Astrocyte (in vitro differentiated cells and primary cell): Measurements from ENCODE around the gene NCOA4. TPM values are rescaled to one million over a fixed set of nuclear protein-coding genes. Genes with fewer than 3 reads are reported as not detected.

Experiments
- DNase-seq: peaks from one replicate; pipeline ENCODE4 v3.0.0-alpha.2; 2010; ENCODE audit warnings: low read depth
- FAIRE-seq: peaks from 2 replicates; lab custom pipeline; 2011; peaks lifted over from hg19 to GRCh38; lab: Jason Lieb, UNC
- H2AFZ ChIP-seq: 2 replicates; pipeline ENCODE4 v1.6.0; 2012; ENCODE audit warnings: low read depth, low read length, inconsistent platforms
- H3K27ac ChIP-seq: 2 replicates; pipeline ENCODE4 v1.5.1; 2011; ENCODE audit warnings: low read depth, low read length, inconsistent platforms
- H3K27me3 ChIP-seq: 2 replicates; pipeline ENCODE4 v1.6.0; 2011; ENCODE audit warnings: low read length, inconsistent platforms; ENCODE audit not compliant: insufficient read depth
- H3K36me3 ChIP-seq: 2 replicates; pipeline ENCODE4 v1.5.1; 2011; ENCODE audit warnings: low read length, inconsistent platforms; ENCODE audit not compliant: insufficient read depth
- H3K4me1 ChIP-seq: 2 replicates; pipeline ENCODE4 v1.5.1; 2011; ENCODE audit warnings: low read length, inconsistent platforms; ENCODE audit not compliant: insufficient read depth
- H3K4me2 ChIP-seq: 2 replicates; pipeline ENCODE4 v1.6.0; 2012; ENCODE audit warnings: low read length, inconsistent platforms
- H3K4me3 ChIP-seq: 2 replicates; pipeline ENCODE4 v1.5.1; 2011; ENCODE audit warnings: low read depth, mild to moderate bottlenecking, low read length, inconsistent platforms; ENCODE audit not compliant: insufficient read depth
- H3K79me2 ChIP-seq: 2 replicates; pipeline ENCODE4 v1.6.0; 2012; ENCODE audit warnings: mild to moderate bottlenecking, low read length, inconsistent platforms; ENCODE audit not compliant: insufficient read depth
- H3K9ac ChIP-seq: 2 replicates; pipeline ENCODE4 v1.6.0; 2012; ENCODE audit warnings: mild to moderate bottlenecking, low read length, inconsistent platforms
- H3K9me3 ChIP-seq: 2 replicates; pipeline ENCODE4 v1.5.1; 2012; ENCODE audit warnings: low read depth, mild to moderate bottlenecking, low read length, inconsistent platforms; ENCODE audit not compliant: insufficient read depth
- H4K20me1 ChIP-seq: 2 replicates; pipeline ENCODE4 v1.6.0; 2012; ENCODE audit warnings: low read length, inconsistent platforms; ENCODE audit not compliant: insufficient read depth
- H3K27ac Mint-ChIP-seq: one replicate; pipeline ENCODE4 v1.8.0; 2021; ENCODE audit warnings: mild to moderate bottlenecking, mixed read lengths; ENCODE audit not compliant: unreplicated experiment
- H3K27me3 Mint-ChIP-seq: one replicate; pipeline ENCODE4 v1.8.0; 2021; ENCODE audit warnings: low read depth, mixed read lengths; ENCODE audit not compliant: unreplicated experiment
- H3K36me3 Mint-ChIP-seq: one replicate; pipeline ENCODE4 v1.8.0; 2021; ENCODE audit warnings: low read depth, mixed read lengths; ENCODE audit not compliant: unreplicated experiment
- H3K4me1 Mint-ChIP-seq: one replicate; pipeline ENCODE4 v1.8.0; 2021; ENCODE audit warnings: low read depth, mixed read lengths; ENCODE audit not compliant: unreplicated experiment
- H3K4me3 Mint-ChIP-seq: one replicate; pipeline ENCODE4 v1.8.0; 2021; ENCODE audit warnings: mild to moderate bottlenecking, moderate library complexity, mixed read lengths; ENCODE audit not compliant: unreplicated experiment
- H3K9me3 Mint-ChIP-seq: one replicate; pipeline ENCODE4 v1.8.0; 2021; ENCODE audit warnings: mild to moderate bottlenecking, mixed read lengths; ENCODE audit not compliant: unreplicated experiment
- EZH2 ChIP-seq: IDR thresholded peaks from 2 replicates; pipeline ENCODE4 v1.6.1; 2012; ENCODE audit warnings: mild to moderate bottlenecking, low read length, inconsistent platforms; ENCODE audit not compliant: insufficient read depth
- total RNA-seq: library from RNA; stranded (reverse); gene quantifications from 2 replicates; pipeline ENCODE4 v1.2.1, GENCODE V29; 2021
- TF ChIP-seq, protein P1 (sequence below): IDR thresholded peaks from 2 replicates; pipeline ENCODE4 v1.5.1; 2011; ENCODE audit warnings: low read depth, mild to moderate bottlenecking, inconsistent platforms, low read length, moderate library complexity; ENCODE audit not compliant: insufficient read depth

NCOA4 gene
- total RNA-seq, 1 donor from 2014 or later = 120 TPM

- H3K27ac Mint-ChIP-seq = no peak overlapping the region
- TF ChIP-seq, protein P1, sequence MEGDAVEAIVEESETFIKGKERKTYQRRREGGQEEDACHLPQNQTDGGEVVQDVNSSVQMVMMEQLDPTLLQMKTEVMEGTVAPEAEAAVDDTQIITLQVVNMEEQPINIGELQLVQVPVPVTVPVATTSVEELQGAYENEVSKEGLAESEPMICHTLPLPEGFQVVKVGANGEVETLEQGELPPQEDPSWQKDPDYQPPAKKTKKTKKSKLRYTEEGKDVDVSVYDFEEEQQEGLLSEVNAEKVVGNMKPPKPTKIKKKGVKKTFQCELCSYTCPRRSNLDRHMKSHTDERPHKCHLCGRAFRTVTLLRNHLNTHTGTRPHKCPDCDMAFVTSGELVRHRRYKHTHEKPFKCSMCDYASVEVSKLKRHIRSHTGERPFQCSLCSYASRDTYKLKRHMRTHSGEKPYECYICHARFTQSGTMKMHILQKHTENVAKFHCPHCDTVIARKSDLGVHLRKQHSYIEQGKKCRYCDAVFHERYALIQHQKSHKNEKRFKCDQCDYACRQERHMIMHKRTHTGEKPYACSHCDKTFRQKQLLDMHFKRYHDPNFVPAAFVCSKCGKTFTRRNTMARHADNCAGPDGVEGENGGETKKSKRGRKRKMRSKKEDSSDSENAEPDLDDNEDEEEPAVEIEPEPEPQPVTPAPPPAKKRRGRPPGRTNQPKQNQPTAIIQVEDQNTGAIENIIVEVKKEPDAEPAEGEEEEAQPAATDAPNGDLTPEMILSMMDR = no peak
- TF ChIP-seq EZH2 = no peak
Measured at GRCh38 chr10:46037107-46037825, 6.8 kb upstream of the NCOA4 start.

GRCh38 chr10:46035923-46036849 lies 5.8 kb upstream of the NCOA4 start:
- H3K4me1 ChIP-seq = peaks cover 3% of the 10 kb centered on the region

More at GRCh38 chr10:46037107-46037825, 6.8 kb upstream of the NCOA4 start:
- Histone ChIP-seq H3K4me3 (no peak overlapping the region), H3K9me3 (no peaks in the 10 kb centered on the region), H3K27me3 (peaks cover 2% of the 10 kb centered on the region), H3K79me2 (no peaks in the 10 kb centered on the region), H3K27ac (no peak overlapping the region), H2AFZ (no peak overlapping the region), H3K4me1 (peaks cover 3% of the 10 kb centered on the region), H3K9ac (no peak overlapping the region), H4K20me1 (no peaks in the 10 kb centered on the region), H3K36me3 (no peaks in the 10 kb centered on the region), H3K4me2 (no peak overlapping the region)
- H3K9me3 Mint-ChIP-seq = no peaks in the 10 kb centered on the region
- FAIRE-seq = no peak
- no peak overlapping the region for H3K4me3 Mint-ChIP-seq
- peaks cover 3% of the 10 kb centered on the region for H3K27me3 Mint-ChIP-seq
- H3K36me3 Mint-ChIP-seq = no peaks in the 10 kb centered on the region
- H3K4me1 Mint-ChIP-seq = peaks cover 4% of the 10 kb centered on the region
- no peak for DNase-seq

More at GRCh38 chr10:46035923-46036849, 5.8 kb upstream of the NCOA4 start:
- no peak overlapping the region for H3K27ac Mint-ChIP-seq
- peaks cover 2% of the 10 kb centered on the region for H3K27me3 ChIP-seq
- no peaks in the 10 kb centered on the region for H3K9me3 ChIP-seq
- H3K4me3 ChIP-seq = no peak overlapping the region
- no peaks in the 10 kb centered on the region for H3K36me3 ChIP-seq
- H3K36me3 Mint-ChIP-seq = no peaks in the 10 kb centered on the region
- FAIRE-seq = no peak
- no peak for TF ChIP-seq EZH2
- TF ChIP-seq, protein P1 = no peak
- no peaks in the 10 kb centered on the region for H4K20me1 ChIP-seq
- no peak overlapping the region for H3K27ac ChIP-seq
- no peak for DNase-seq
- H3K4me3 Mint-ChIP-seq = no peak overlapping the region
- peaks cover 4% of the 10 kb centered on the region for H3K4me1 Mint-ChIP-seq
- H3K4me2 ChIP-seq = no peak overlapping the region
- peaks cover 3% of the 10 kb centered on the region for H3K27me3 Mint-ChIP-seq
- H2AFZ ChIP-seq = no peak overlapping the region
- no peaks in the 10 kb centered on the region for H3K79me2 ChIP-seq
- H3K9me3 Mint-ChIP-seq = no peaks in the 10 kb centered on the region
- H3K9ac ChIP-seq = no peak overlapping the region
